ENCODE results near the gene SETD3.

SETD3 gene

GRCh38 chr14:99383472-99384449 is 96.9 kb downstream of the SETD3 start:
- no peak for DNase-seq (ENCODE audit: low read depth)
- no peak for TF ChIP-seq CTCF (IDR thresholded peaks at IDR 0.05; ENCODE audit: control insufficient read depth, extremely low read depth, insufficient read depth)
- no peak overlapping the region for H3K4me3 ChIP-seq (ENCODE audit: low read depth, low read length)

DNA sequence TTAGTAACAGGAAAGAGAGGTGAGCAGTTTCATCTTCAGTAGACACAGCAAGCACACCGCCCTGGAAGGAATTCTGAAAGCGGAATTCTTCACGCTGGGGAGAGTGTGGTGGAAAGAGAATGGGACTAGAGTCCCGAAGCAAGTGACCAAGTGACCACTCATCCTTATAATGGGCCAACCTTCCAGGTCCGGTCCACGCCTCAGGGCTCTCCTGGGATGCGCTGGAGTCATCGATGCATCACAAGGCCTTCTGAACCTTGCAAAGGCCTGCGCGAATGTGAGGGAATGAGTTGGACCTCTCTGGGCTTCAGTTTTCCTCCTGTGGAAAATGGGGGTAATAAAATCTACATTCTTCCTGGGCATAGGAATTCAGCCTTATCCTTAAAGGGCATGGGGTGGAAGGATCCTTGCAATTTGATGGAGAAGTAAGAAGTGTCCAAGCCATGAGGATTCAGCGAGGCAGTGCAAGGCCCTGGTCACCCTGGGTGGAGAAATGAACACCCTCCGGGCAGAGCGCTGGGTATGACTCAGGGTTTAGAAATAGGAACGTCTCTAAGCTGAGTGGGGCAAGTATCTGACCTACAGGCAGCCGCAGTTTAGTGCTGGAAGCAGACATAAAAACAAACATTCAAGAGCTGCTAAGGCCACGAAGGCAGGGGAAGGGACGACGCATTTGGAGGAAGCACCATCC is 97.7 kb downstream of the SETD3 start:
- no peak for TF ChIP-seq CTCF (IDR thresholded peaks at IDR 0.05; ENCODE audit: control insufficient read depth, extremely low read depth, insufficient read depth)
- DNase-seq (ENCODE audit: low read depth), result no peak
- no peak overlapping the region for H3K4me3 ChIP-seq (ENCODE audit: low read depth, low read length)

DNA sequence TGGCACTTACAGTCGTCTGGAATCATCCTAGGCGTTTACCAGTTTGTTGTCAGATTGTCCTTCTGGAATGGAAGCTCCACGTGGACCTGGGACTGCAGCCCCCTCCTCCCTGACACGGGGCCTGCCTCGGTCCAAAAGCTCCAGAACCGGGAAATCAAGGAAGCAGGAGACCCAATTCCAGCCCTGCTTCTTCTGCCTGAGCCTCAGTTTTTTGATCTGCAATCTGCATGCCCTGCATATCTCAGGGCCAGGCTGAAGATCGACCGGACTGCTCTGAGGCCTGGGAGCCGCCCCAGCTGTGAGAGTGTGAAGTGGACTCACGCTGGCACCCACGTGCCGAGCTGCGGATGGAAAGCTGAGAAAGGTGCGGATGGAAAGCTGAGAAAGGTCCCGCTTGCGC is 98.6 kb downstream of the SETD3 start:
- H3K4me3 ChIP-seq (ENCODE audit: low read depth, low read length), result no peak overlapping the region
- no peak for TF ChIP-seq CTCF (IDR thresholded peaks at IDR 0.05; ENCODE audit: control insufficient read depth, extremely low read depth, insufficient read depth)
- no peak for DNase-seq (ENCODE audit: low read depth)

DNA sequence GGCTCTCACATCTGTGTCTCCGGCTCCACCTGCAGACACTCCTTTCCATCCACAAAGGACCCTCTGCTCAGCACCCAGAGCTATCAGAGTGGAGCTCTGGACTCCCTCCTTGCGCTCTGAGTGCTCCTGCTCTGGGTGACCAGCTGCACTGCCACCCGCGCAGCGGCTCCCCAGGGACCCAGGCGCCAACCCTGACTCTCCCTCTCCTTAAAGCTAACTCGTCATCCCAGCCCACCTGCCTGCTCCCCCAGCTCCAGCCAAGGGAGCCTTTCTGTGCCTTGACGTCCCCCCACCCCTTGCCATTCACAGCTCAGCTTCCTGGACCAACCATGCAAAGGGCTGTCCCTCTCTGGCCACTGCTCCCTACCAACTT is 99.0 kb downstream of the SETD3 start:
- H3K4me3 ChIP-seq (ENCODE audit: low read depth, low read length), result no peak overlapping the region
- DNase-seq (ENCODE audit: low read depth), result no peak
- TF ChIP-seq CTCF (IDR thresholded peaks at IDR 0.05; ENCODE audit: control insufficient read depth, extremely low read depth, insufficient read depth), result no peak

DNA sequence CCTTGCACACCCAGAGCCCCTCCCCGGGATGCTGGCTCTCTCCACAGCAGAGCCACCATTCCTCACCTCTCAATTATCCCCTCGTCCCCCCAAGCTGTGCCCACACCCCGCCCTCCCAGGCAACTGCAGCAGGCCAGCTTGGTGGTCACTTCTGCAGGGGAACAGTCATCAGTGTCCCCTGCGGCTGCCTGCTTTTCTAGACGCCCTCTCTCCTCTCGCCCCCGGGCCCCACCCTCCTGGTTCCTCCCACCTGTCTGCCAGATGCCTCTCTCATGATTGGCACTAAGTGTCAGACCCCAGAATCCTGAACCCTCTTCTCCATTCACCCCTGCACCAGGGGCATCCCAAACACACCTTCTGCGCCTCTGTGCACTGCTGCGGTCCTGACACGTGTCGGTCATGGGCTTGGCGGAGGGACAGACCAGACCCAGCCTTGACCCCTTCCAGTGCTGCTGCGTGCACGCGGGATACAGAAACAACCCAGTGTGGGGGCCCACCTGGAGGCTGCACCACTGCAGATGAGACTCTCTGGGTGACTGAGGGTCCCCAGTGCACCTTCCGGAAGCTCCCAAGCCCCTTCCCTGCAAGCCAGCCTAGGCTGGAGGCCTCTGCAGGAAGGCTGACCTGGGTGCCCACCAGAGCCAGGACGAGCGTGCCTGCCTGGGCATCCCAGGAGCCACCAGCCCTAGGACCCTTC is 99.5 kb downstream of the SETD3 start:
- no peak for DNase-seq (ENCODE audit: low read depth)
- TF ChIP-seq CTCF (IDR thresholded peaks at IDR 0.05; ENCODE audit: control insufficient read depth, extremely low read depth, insufficient read depth), result no peak
- H3K4me3 ChIP-seq (ENCODE audit: low read depth, low read length), result no peak overlapping the region

DNA sequence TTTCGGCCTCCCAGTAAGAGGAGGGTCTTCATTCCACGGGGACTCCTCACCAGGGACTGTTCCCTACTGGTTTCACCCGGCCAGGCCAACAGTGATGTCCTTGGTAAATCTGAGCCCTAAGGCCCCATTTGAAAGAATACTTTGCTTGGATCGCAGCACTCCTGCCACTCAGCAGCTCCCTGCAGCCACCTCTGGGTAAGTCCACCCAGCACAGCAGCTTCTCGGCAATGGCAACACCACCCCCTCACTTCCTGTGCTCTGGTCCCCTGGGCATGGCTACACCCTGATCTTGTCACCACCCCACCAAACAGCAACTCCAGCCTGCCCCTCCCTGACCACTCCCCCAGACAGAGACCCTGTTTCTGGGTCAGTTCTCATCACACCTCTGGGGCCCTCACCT is 100.3 kb downstream of the SETD3 start:
- DNase-seq (ENCODE audit: low read depth), result no peak
- TF ChIP-seq CTCF (IDR thresholded peaks at IDR 0.05; ENCODE audit: control insufficient read depth, extremely low read depth, insufficient read depth), result no peak
- no peak overlapping the region for H3K4me3 ChIP-seq (ENCODE audit: low read depth, low read length)
